Measurements from ENCODE around the gene RTTN. TPM values are rescaled to one million over a fixed set of nuclear protein-coding genes. Genes with fewer than 3 reads are reported as not detected.
A peak's percentile ranks its signal among the peaks of the same experiment; 100 is the strongest.

RTTN gene
- total and polyA plus RNA-seq, 4 donors, result 1.1 to 14.3 (median 8.8) TPM

DNA sequence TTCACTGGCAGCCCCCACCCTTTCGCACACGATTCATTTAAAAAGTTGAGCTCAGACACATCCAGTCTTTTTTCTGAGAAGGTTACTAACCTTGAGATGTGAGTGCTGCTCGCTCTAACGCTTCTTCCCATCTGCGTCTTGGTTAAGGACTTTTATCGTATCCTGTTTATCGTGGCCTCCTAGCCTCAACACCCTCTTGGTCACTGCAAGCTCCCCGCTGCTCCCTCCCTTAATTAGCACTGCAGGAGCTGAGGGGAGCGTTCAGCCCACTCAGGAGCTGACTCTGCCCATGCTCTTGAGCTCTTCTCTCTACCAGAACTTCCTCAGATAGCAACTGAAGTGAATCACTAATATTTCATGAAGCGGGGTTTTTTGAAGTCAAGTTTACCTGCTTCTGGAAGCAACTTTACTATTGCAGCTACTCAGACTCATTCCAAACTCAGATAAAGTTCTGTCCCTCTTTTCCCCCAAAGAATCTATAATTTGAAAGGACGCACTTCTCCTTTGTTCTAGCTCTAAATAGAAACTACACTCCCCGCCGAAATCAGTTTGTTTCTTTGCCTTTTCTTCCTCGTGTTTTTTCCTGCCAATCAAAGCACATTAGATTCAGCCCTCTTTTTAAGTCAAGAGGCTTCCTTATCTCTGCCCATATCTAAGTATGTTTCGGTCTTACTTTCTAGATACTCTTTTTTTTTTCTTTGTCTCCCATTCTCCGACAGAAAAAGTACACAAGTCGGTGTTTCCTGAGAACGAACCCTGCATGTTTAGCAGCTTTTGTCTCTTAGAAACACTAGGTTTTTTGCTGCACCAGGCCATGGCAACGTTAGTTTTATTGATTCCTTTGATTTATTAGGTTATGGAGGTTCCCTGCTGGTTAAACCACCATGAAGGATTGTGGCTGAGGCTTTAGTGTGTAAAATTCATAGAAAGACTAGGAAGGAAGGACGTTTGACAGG lies 248.5 kb downstream of the RTTN start:
- WGBS, result 67% methylated on average over 20 of the region's 20 CpGs
- H3K4me3 ChIP-seq (ENCODE audit: low read depth in 1 of 3, low read length in 3 of 3), result peak overlapping the region in 1 of 3 donors; percentile 4

DNA sequence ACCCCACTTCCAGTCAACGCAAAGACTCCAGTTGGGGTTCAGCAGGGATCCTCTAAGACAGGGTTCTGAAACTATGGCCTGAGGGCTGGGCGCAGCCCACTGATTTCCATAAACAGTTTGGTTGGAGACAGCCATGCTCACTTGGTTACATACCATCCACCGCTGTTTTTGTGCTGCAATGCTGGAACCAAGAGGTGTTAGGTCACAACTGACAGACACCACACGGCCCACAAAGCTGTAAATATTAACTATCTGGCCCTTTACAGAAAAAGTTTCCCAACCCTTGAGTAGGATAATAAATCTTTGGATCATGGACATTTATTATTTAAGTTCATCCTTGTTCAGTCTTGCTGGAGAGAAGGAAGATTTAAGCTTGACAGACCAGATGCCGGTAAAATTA lies 249.4 kb downstream of the RTTN start:
- Histone ChIP-seq H3K4me1 (ENCODE audit: control insufficient read depth in 4 of 4, insufficient read depth in 4 of 4, low read length in 3 of 4) (no peaks in the 10 kb centered on the region), H3K9ac (ENCODE audit: low read depth in 1 of 2, low read length in 2 of 2) (no peak overlapping the region), H3K27ac (ENCODE audit: low read depth in 1 of 2, low read length in 2 of 2) (no peak overlapping the region), H3K27me3 (ENCODE audit: control insufficient read depth in 4 of 4, insufficient read depth in 4 of 4, low read length in 3 of 4) (no peaks in the 10 kb centered on the region), H3K4me3 (ENCODE audit: low read depth in 1 of 3, low read length in 3 of 3) (peak overlapping the region in 1 of 3 donors; percentile 2), H3K36me3 (ENCODE audit: control insufficient read depth in 4 of 4, insufficient read depth in 3 of 4, low read depth in 1 of 4, low read length in 3 of 4) (no peaks in the 10 kb centered on the region), H3K9me3 (ENCODE audit: control insufficient read depth in 4 of 4, low read length in 3 of 4) (no peaks in the 10 kb centered on the region)
- DNase-seq (ENCODE audit: low spot score), result no peak
- TF ChIP-seq RAD21 (IDR thresholded peaks at IDR 0.05) (no peak), GABPA (IDR thresholded peaks at IDR 0.05 in 1 of 2, conservative IDR thresholded peaks at IDR 0.05 in 1 of 2) (no peak), JUND (IDR thresholded peaks at IDR 0.05) (no peak)
- TF ChIP-seq, protein P1, sequence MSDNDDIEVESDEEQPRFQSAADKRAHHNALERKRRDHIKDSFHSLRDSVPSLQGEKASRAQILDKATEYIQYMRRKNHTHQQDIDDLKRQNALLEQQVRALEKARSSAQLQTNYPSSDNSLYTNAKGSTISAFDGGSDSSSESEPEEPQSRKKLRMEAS (IDR thresholded peaks at IDR 0.05), result no peak
- WGBS, result 81% methylated on average over 5 of the region's 5 CpGs

More for the DNA sequence above, 248.5 kb downstream of the RTTN start:
- DNase-seq (ENCODE audit: low spot score), result no peak
- Histone ChIP-seq H3K27ac (ENCODE audit: low read depth in 1 of 2, low read length in 2 of 2) (peak overlapping the region in 1 of 2 donors; percentile 16), H3K9me3 (ENCODE audit: control insufficient read depth in 4 of 4, low read length in 3 of 4) (no peaks in the 10 kb centered on the region), H3K4me1 (ENCODE audit: control insufficient read depth in 4 of 4, insufficient read depth in 4 of 4, low read length in 3 of 4) (no peaks in the 10 kb centered on the region), H3K27me3 (ENCODE audit: control insufficient read depth in 4 of 4, insufficient read depth in 4 of 4, low read length in 3 of 4) (no peaks in the 10 kb centered on the region), H3K36me3 (ENCODE audit: control insufficient read depth in 4 of 4, insufficient read depth in 3 of 4, low read depth in 1 of 4, low read length in 3 of 4) (no peaks in the 10 kb centered on the region), H3K9ac (ENCODE audit: low read depth in 1 of 2, low read length in 2 of 2) (no peak overlapping the region)
- TF ChIP-seq FOXA2 (IDR thresholded peaks at IDR 0.05), result no peak
- no peak for TF ChIP-seq HNF4A (conservative IDR thresholded peaks at IDR 0.05)
- TF ChIP-seq GABPA (IDR thresholded peaks at IDR 0.05 in 1 of 2, conservative IDR thresholded peaks at IDR 0.05 in 1 of 2), result no peak
- TF ChIP-seq, protein P2, sequence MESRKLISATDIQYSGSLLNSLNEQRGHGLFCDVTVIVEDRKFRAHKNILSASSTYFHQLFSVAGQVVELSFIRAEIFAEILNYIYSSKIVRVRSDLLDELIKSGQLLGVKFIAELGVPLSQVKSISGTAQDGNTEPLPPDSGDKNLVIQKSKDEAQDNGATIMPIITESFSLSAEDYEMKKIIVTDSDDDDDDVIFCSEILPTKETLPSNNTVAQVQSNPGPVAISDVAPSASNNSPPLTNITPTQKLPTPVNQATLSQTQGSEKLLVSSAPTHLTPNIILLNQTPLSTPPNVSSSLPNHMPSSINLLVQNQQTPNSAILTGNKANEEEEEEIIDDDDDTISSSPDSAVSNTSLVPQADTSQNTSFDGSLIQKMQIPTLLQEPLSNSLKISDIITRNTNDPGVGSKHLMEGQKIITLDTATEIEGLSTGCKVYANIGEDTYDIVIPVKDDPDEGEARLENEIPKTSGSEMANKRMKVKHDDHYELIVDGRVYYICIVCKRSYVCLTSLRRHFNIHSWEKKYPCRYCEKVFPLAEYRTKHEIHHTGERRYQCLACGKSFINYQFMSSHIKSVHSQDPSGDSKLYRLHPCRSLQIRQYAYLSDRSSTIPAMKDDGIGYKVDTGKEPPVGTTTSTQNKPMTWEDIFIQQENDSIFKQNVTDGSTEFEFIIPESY (IDR thresholded peaks at IDR 0.05), result no peak
- no peak for TF ChIP-seq TAF1 (conservative IDR thresholded peaks at IDR 0.05)
- no peak for TF ChIP-seq HNF4G (IDR thresholded peaks at IDR 0.05)
- no peak for TF ChIP-seq JUND (IDR thresholded peaks at IDR 0.05)
- TF ChIP-seq NR2F2 (IDR thresholded peaks at IDR 0.05), result no peak
- TF ChIP-seq, protein P3, sequence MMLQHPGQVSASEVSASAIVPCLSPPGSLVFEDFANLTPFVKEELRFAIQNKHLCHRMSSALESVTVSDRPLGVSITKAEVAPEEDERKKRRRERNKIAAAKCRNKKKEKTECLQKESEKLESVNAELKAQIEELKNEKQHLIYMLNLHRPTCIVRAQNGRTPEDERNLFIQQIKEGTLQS (IDR thresholded peaks at IDR 0.05), result no peak
- TF ChIP-seq FOXA1 (IDR thresholded peaks at IDR 0.05), result no peak
- TF ChIP-seq, protein P4, sequence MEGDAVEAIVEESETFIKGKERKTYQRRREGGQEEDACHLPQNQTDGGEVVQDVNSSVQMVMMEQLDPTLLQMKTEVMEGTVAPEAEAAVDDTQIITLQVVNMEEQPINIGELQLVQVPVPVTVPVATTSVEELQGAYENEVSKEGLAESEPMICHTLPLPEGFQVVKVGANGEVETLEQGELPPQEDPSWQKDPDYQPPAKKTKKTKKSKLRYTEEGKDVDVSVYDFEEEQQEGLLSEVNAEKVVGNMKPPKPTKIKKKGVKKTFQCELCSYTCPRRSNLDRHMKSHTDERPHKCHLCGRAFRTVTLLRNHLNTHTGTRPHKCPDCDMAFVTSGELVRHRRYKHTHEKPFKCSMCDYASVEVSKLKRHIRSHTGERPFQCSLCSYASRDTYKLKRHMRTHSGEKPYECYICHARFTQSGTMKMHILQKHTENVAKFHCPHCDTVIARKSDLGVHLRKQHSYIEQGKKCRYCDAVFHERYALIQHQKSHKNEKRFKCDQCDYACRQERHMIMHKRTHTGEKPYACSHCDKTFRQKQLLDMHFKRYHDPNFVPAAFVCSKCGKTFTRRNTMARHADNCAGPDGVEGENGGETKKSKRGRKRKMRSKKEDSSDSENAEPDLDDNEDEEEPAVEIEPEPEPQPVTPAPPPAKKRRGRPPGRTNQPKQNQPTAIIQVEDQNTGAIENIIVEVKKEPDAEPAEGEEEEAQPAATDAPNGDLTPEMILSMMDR (IDR thresholded peaks at IDR 0.05; ENCODE audit: low read depth, low read length, missing input control), result no peak
- TF ChIP-seq EGR1 (IDR thresholded peaks at IDR 0.05; ENCODE audit: low read depth in 2 of 2), result no peak
- TF ChIP-seq, protein P1 (IDR thresholded peaks at IDR 0.05), result no peak
- TF ChIP-seq RAD21 (IDR thresholded peaks at IDR 0.05), result no peak
- TF ChIP-seq SP1 (IDR thresholded peaks at IDR 0.05), result no peak
- no peak for TF ChIP-seq RXRA (IDR thresholded peaks at IDR 0.05)
- no peak for TF ChIP-seq YY1 (IDR thresholded peaks at IDR 0.05)
